Activated CD8-positive, alpha-beta T cell treated with anti-CD3 and anti-CD28 coated beads, Interleukin-2, amount 10 ng/mL, durations not matched to agents 7 days and 5 days (primary cell): ENCODE measurements around the gene THRB. TPM values are rescaled to one million over a fixed set of nuclear protein-coding genes. Genes with fewer than 3 reads are reported as not detected.

Source experiments
- ATAC-seq: fragments of 150-1000 bp; cut with Tn5 transposase; one replicate; pipeline ENCODE4 v1.10.0; 2021; ENCODE audit warnings: moderate library complexity
- CTCF ChIA-PET: fragments of 350-600 bp; sonication (Branson Sonifier 250); formaldehyde crosslinking; loops from one replicate; lab custom pipeline; 2021; ENCODE audit warnings: antibody characterized with exemption; lab: Charles Lee
- POLR2A ChIA-PET: fragments of 350-600 bp; sonication (Branson Sonifier 250); formaldehyde crosslinking; loops from one replicate; lab custom pipeline; 2021; ENCODE audit warnings: antibody characterized with exemption; lab: Charles Lee
- DNase-seq: peaks from one replicate; pipeline ENCODE4 v3.0.0-alpha.2; 2020
- H3K27ac Mint-ChIP-seq: one replicate; pipeline ENCODE4 v1.8.0; 2021; ENCODE audit warnings: mild to moderate bottlenecking, mixed read lengths
- H3K27me3 Mint-ChIP-seq: one replicate; pipeline ENCODE4 v1.8.0; 2021; ENCODE audit warnings: low read depth, mixed read lengths
- H3K36me3 Mint-ChIP-seq: one replicate; pipeline ENCODE4 v1.8.0; 2021; ENCODE audit warnings: low read depth, mixed read lengths
- H3K4me1 Mint-ChIP-seq: one replicate; pipeline ENCODE4 v1.8.0; 2021; ENCODE audit warnings: low read depth, mixed read lengths
- H3K4me3 Mint-ChIP-seq: one replicate; pipeline ENCODE4 v1.8.0; 2021; ENCODE audit warnings: mild to moderate bottlenecking, mixed read lengths
- H3K9me3 Mint-ChIP-seq: one replicate; pipeline ENCODE4 v1.8.0; 2022; ENCODE audit warnings: mixed read lengths; ENCODE audit not compliant: insufficient read depth
- total RNA-seq, 2 experiments: library from RNA; stranded (reverse); gene quantifications; one replicate each; pipeline ENCODE4 v1.2.3, GENCODE V29; 2021

Gene THRB
- total RNA-seq, 2 experiments from 2014 or later, result not detected

GRCh38 chr3:24177201-24177600 is 317.4 kb downstream of the THRB start:
- Mint-ChIP-seq H3K4me1 (no peaks in the 10 kb centered on the region), H3K27ac (no peak overlapping the region), H3K36me3 (no peaks in the 10 kb centered on the region), H3K27me3 (no peaks in the 10 kb centered on the region), H3K9me3 (no peaks in the 10 kb centered on the region), H3K4me3 (no peak overlapping the region)
- ChIA-PET CTCF (no interaction called here), POLR2A (no interaction called here)
- ATAC-seq (no peak), DNase-seq (no peak)

GRCh38 chr3:24174614-24175013 is 320.0 kb downstream of the THRB start:
- ChIA-PET CTCF (no interaction called here), POLR2A (no interaction called here)
- no peak for ATAC-seq
- no peaks in the 10 kb centered on the region for H3K4me1 Mint-ChIP-seq
- no peaks in the 10 kb centered on the region for H3K36me3 Mint-ChIP-seq
- H3K9me3 Mint-ChIP-seq, result no peaks in the 10 kb centered on the region
- no peak overlapping the region for H3K4me3 Mint-ChIP-seq
- DNase-seq, result no peak
- no peak overlapping the region for H3K27ac Mint-ChIP-seq
- no peaks in the 10 kb centered on the region for H3K27me3 Mint-ChIP-seq

- DNase-seq (no peak), ATAC-seq (no peak)
- Mint-ChIP-seq H3K9me3 (no peaks in the 10 kb centered on the region), H3K36me3 (no peaks in the 10 kb centered on the region), H3K27ac (no peak overlapping the region), H3K4me3 (no peak overlapping the region), H3K4me1 (no peaks in the 10 kb centered on the region), H3K27me3 (no peaks in the 10 kb centered on the region)
- ChIA-PET POLR2A (no interaction called here), CTCF (no interaction called here)
These were observed 325.7 kb downstream of the THRB start for GRCh38 chr3:24168977-24169376.

- H3K4me1 Mint-ChIP-seq, result no peaks in the 10 kb centered on the region
- H3K4me3 Mint-ChIP-seq, result no peak overlapping the region
- no peak for ATAC-seq
- H3K27me3 Mint-ChIP-seq, result no peaks in the 10 kb centered on the region
- ChIA-PET CTCF (interaction anchor here (1.0 kb wide), 1 partner anchor 19 kb away, joined by 3 read pairs; no protein-coding TSS in a partner anchor), POLR2A (no interaction called here)
- H3K9me3 Mint-ChIP-seq, result no peaks in the 10 kb centered on the region
- DNase-seq, result no peak
- no peaks in the 10 kb centered on the region for H3K36me3 Mint-ChIP-seq
- H3K27ac Mint-ChIP-seq, result no peak overlapping the region
These were observed 327.2 kb downstream of the THRB start for GRCh38 chr3:24167429-24167828.

- Mint-ChIP-seq H3K36me3 (no peaks in the 10 kb centered on the region), H3K4me3 (no peak overlapping the region), H3K27me3 (no peaks in the 10 kb centered on the region), H3K9me3 (no peaks in the 10 kb centered on the region), H3K4me1 (no peaks in the 10 kb centered on the region), H3K27ac (no peak overlapping the region)
- no peak for DNase-seq
- ChIA-PET CTCF (no interaction called here), POLR2A (interaction anchor here (0.7 kb wide), 1 partner anchor 76 kb away, joined by 3 read pairs; no protein-coding TSS in a partner anchor)
- no peak for ATAC-seq
These were observed 328.1 kb downstream of the THRB start for GRCh38 chr3:24166515-24166914.

GRCh38 chr3:24165603-24165982 is 329.1 kb downstream of the THRB start:
- H3K27ac Mint-ChIP-seq, result no peak overlapping the region
- DNase-seq (no peak), ATAC-seq (no peak)
- no peaks in the 10 kb centered on the region for H3K36me3 Mint-ChIP-seq
- POLR2A ChIA-PET, result no interaction called here
- CTCF ChIA-PET, result no interaction called here
- H3K4me1 Mint-ChIP-seq, result no peaks in the 10 kb centered on the region
- no peaks in the 10 kb centered on the region for H3K9me3 Mint-ChIP-seq
- no peaks in the 10 kb centered on the region for H3K27me3 Mint-ChIP-seq
- H3K4me3 Mint-ChIP-seq, result no peak overlapping the region

GRCh38 chr3:24164967-24165602 is 329.6 kb downstream of the THRB start:
- CTCF ChIA-PET, result no interaction called here
- POLR2A ChIA-PET, result no interaction called here
- Mint-ChIP-seq H3K4me3 (no peak overlapping the region), H3K9me3 (no peaks in the 10 kb centered on the region), H3K27me3 (no peaks in the 10 kb centered on the region), H3K27ac (no peak overlapping the region), H3K36me3 (no peaks in the 10 kb centered on the region), H3K4me1 (no peaks in the 10 kb centered on the region)
- DNase-seq (no peak), ATAC-seq (no peak)

GRCh38 chr3:24162929-24163328 is 331.7 kb downstream of the THRB start:
- H3K36me3 Mint-ChIP-seq, result no peaks in the 10 kb centered on the region
- POLR2A ChIA-PET, result no interaction called here
- CTCF ChIA-PET, result no interaction called here

GRCh38 chr3:24161841-24162240 is 332.8 kb downstream of the THRB start:
- ChIA-PET CTCF (no interaction called here), POLR2A (interaction anchor here (0.6 kb wide), 1 partner anchor 70 kb away, joined by 3 read pairs; no protein-coding TSS in a partner anchor)
- no peaks in the 10 kb centered on the region for H3K9me3 Mint-ChIP-seq
- H3K4me1 Mint-ChIP-seq, result peaks cover 3% of the 10 kb centered on the region
- DNase-seq, result no peak
- no peak overlapping the region for H3K27ac Mint-ChIP-seq
- no peak for ATAC-seq
- no peaks in the 10 kb centered on the region for H3K27me3 Mint-ChIP-seq
- H3K4me3 Mint-ChIP-seq, result no peak overlapping the region
- H3K36me3 Mint-ChIP-seq, result no peaks in the 10 kb centered on the region

More at GRCh38 chr3:24162929-24163328, 331.7 kb downstream of the THRB start:
- Mint-ChIP-seq H3K4me3 (no peak overlapping the region), H3K4me1 (peaks cover 3% of the 10 kb centered on the region), H3K27me3 (no peaks in the 10 kb centered on the region), H3K27ac (no peak overlapping the region), H3K9me3 (no peaks in the 10 kb centered on the region)
- DNase-seq (no peak), ATAC-seq (no peak)

- ChIA-PET POLR2A (no interaction called here), CTCF (no interaction called here)
- Mint-ChIP-seq H3K4me1 (peaks cover 3% of the 10 kb centered on the region), H3K4me3 (no peak overlapping the region), H3K36me3 (no peaks in the 10 kb centered on the region), H3K27me3 (no peaks in the 10 kb centered on the region), H3K27ac (no peak overlapping the region), H3K9me3 (no peaks in the 10 kb centered on the region)
- no peak for ATAC-seq
- no peak for DNase-seq
These were observed 334.1 kb downstream of the THRB start for GRCh38 chr3:24160424-24161095.

- Mint-ChIP-seq H3K27me3 (peaks cover 9% of the 10 kb centered on the region), H3K9me3 (no peaks in the 10 kb centered on the region), H3K4me1 (peaks cover 3% of the 10 kb centered on the region), H3K36me3 (no peaks in the 10 kb centered on the region), H3K4me3 (no peak overlapping the region), H3K27ac (no peak overlapping the region)
- ATAC-seq (no peak), DNase-seq (no peak)
- ChIA-PET POLR2A (interaction anchor here (0.7 kb wide), 1 partner anchor 727 kb away, joined by 3 read pairs; no protein-coding TSS in a partner anchor), CTCF (no interaction called here)
These were observed 335.7 kb downstream of the THRB start for GRCh38 chr3:24158761-24159454.

- peaks cover 9% of the 10 kb centered on the region for H3K27me3 Mint-ChIP-seq
- DNase-seq, result no peak
- no peak overlapping the region for H3K4me3 Mint-ChIP-seq
- H3K36me3 Mint-ChIP-seq, result no peaks in the 10 kb centered on the region
- peaks cover 3% of the 10 kb centered on the region for H3K4me1 Mint-ChIP-seq
- ChIA-PET CTCF (no interaction called here), POLR2A (no interaction called here)
- H3K9me3 Mint-ChIP-seq, result no peaks in the 10 kb centered on the region
- H3K27ac Mint-ChIP-seq, result no peak overlapping the region
- no peak for ATAC-seq
These were observed 337.5 kb downstream of the THRB start for GRCh38 chr3:24157106-24157505.
